Neuronal stem cell (in vitro differentiated cells): Measurements from ENCODE around the gene HIVEP2.

Source experiments
- DNase-seq: peaks from one replicate; pipeline ENCODE4 v3.0.0-alpha.2; 2013; ENCODE audit warnings: low spot score
- H2AFZ ChIP-seq: one replicate; pipeline ENCODE4 v1.6.1; 2013; ENCODE audit warnings: mild to moderate bottlenecking, low read length, inconsistent platforms
- H2AK5ac ChIP-seq: 2 replicates; pipeline ENCODE4 v1.6.1; 2013; ENCODE audit warnings: low read depth, mild to moderate bottlenecking, inconsistent platforms, low read length, moderate library complexity, mixed read lengths
- H2BK120ac ChIP-seq: 2 replicates; pipeline ENCODE4 v1.6.1; 2013; ENCODE audit warnings: low read depth, mild to moderate bottlenecking, inconsistent platforms, low read length, moderate library complexity, mixed read lengths
- H2BK12ac ChIP-seq: one replicate; pipeline ENCODE4 v1.6.1; 2013; ENCODE audit warnings: low read length, inconsistent platforms
- H2BK15ac ChIP-seq: 2 replicates; pipeline ENCODE4 v1.6.1; 2013; ENCODE audit warnings: mild to moderate bottlenecking, low read length, inconsistent platforms, mixed read lengths
- H2BK5ac ChIP-seq: one replicate; pipeline ENCODE4 v1.6.1; 2013; ENCODE audit warnings: inconsistent platforms, mild to moderate bottlenecking, low read length, moderate library complexity
- H3K14ac ChIP-seq: one replicate; pipeline ENCODE4 v1.6.1; 2013; ENCODE audit warnings: low read length, inconsistent platforms
- H3K18ac ChIP-seq: 2 replicates; pipeline ENCODE4 v1.6.1; 2013; ENCODE audit warnings: low read length, inconsistent platforms
- H3K23ac ChIP-seq: 2 replicates; pipeline ENCODE4 v1.6.1; 2013; ENCODE audit warnings: low read depth, mild to moderate bottlenecking, mixed read lengths, low read length, inconsistent platforms; ENCODE audit not compliant: poor library complexity
- H3K27ac ChIP-seq: replicated peaks from 3 replicates; pipeline ENCODE4 v1.5.1; 2013; ENCODE audit warnings: low read length, inconsistent platforms
- H3K27me3 ChIP-seq, 3 experiments: 2 replicates each; pipeline ENCODE4 v1.6.1; 2013; ENCODE audit warnings: low read length in 3 of 3, mild to moderate bottlenecking in 2 of 3, inconsistent platforms in 1 of 3, low read depth in 1 of 3, mixed read lengths in 1 of 3, moderate library complexity in 1 of 3; ENCODE audit not compliant: control insufficient read depth in 3 of 3, insufficient read depth in 3 of 3
- H3K36me3 ChIP-seq, 2 donors: replicated peaks in 1 of 2; 2 replicates each; pipeline ENCODE4 v1.6.1; 2013; ENCODE audit warnings: low read length in 2 of 2; ENCODE audit not compliant: control insufficient read depth in 2 of 2, insufficient read depth in 2 of 2
- H3K4ac ChIP-seq: 2 replicates; pipeline ENCODE4 v1.6.1; 2013; ENCODE audit warnings: inconsistent platforms, mild to moderate bottlenecking, low read length, moderate library complexity
- H3K4me1 ChIP-seq, 2 donors: 1 replicate in 1 of 2; 2 replicates in 1 of 2; pipeline ENCODE4 v1.6.1; 2013; ENCODE audit warnings: low read length in 2 of 2, low read depth in 1 of 2; ENCODE audit not compliant: control insufficient read depth in 2 of 2, insufficient read depth in 1 of 2
- H3K4me2 ChIP-seq: one replicate; pipeline ENCODE4 v1.6.1; 2013; ENCODE audit warnings: mild to moderate bottlenecking, low read length, inconsistent platforms; ENCODE audit not compliant: insufficient read depth, poor library complexity, severe bottlenecking
- H3K4me3 ChIP-seq, 2 donors: 2 replicates each; pipeline ENCODE4 v1.5.1; 2013; ENCODE audit warnings: low read length in 2 of 2, mild to moderate bottlenecking in 2 of 2, inconsistent platforms in 1 of 2, moderate library complexity in 1 of 2
- H3K79me1 ChIP-seq: one replicate; pipeline ENCODE4 v1.6.1; 2013; ENCODE audit warnings: low read depth, mild to moderate bottlenecking, inconsistent platforms, low read length, moderate library complexity
- H3K9ac ChIP-seq: one replicate; pipeline ENCODE4 v1.6.1; 2013; ENCODE audit warnings: mild to moderate bottlenecking, low read depth, low read length, inconsistent platforms; ENCODE audit not compliant: poor library complexity
- H3K9me3 ChIP-seq, 2 donors: replicated peaks in 1 of 2; 2 replicates each; pipeline versions ENCODE3 to v1.6.1; 2013; ENCODE audit warnings: low read length in 2 of 2, mild to moderate bottlenecking in 2 of 2, inconsistent platforms in 1 of 2, low read depth in 1 of 2, mixed read lengths in 1 of 2, moderate library complexity in 1 of 2; ENCODE audit not compliant: control insufficient read depth in 2 of 2, insufficient read depth in 1 of 2
- H4K8ac ChIP-seq: one replicate; pipeline ENCODE4 v1.6.1; 2013; ENCODE audit warnings: low read depth, mild to moderate bottlenecking, inconsistent platforms, low read length, moderate library complexity
- H4K91ac ChIP-seq: one replicate; pipeline ENCODE4 v1.6.1; 2013; ENCODE audit warnings: low read length, low read depth, mild to moderate bottlenecking, inconsistent platforms; ENCODE audit not compliant: poor library complexity
- WGBS, 2 donors: extraction: QIAGEN DNeasy Blood & Tissue Kit; methylation state at CpG; one replicate each; pipeline ENCODE4 v1.1.7; 2013; ENCODE audit warnings: missing lambda C conversion rate in 2 of 2, mixed read lengths in 1 of 2; ENCODE audit not compliant: insufficient read length in 2 of 2, insufficient replicate concordance in 1 of 2; ENCODE audit errors: extremely low coverage in 2 of 2; 5-methylcytosine and 5-hydroxymethylcytosine counted together

The HIVEP2 gene

GRCh38 chr6:142841915-142842314, 103.1 kb downstream of the HIVEP2 start:
- no peaks in the 10 kb centered on the region for H3K9me3 ChIP-seq
- H2BK15ac ChIP-seq: no peak overlapping the region
- no peak overlapping the region for H3K4ac ChIP-seq
- no peak overlapping the region for H3K9ac ChIP-seq
- peaks cover 7 to 19% of the 10 kb centered on the region in 2 donors for H3K4me1 ChIP-seq
- no peak overlapping the region for H2AFZ ChIP-seq
- DNase-seq: no peak
- H3K18ac ChIP-seq: no peak overlapping the region
- H3K14ac ChIP-seq: no peak overlapping the region
- H3K23ac ChIP-seq: no peak overlapping the region
- no peak overlapping the region for H2BK120ac ChIP-seq
- no peak overlapping the region for H2BK12ac ChIP-seq
- H3K4me2 ChIP-seq: no peak overlapping the region
- no peaks in the 10 kb centered on the region for H3K79me1 ChIP-seq
- no CpG with 5 or more reads among the region's 1 CpG for WGBS, 2 donors
- no peak overlapping the region for H3K27ac ChIP-seq
- no peak overlapping the region for H2AK5ac ChIP-seq
- no peak overlapping the region for H2BK5ac ChIP-seq
- no peak overlapping the region for H3K4me3 ChIP-seq
- no peak overlapping the region for H4K8ac ChIP-seq
- H3K36me3 ChIP-seq: no peaks in the 10 kb centered on the region
- H4K91ac ChIP-seq: no peak overlapping the region
- no peaks in the 10 kb centered on the region for H3K27me3 ChIP-seq

DNA sequence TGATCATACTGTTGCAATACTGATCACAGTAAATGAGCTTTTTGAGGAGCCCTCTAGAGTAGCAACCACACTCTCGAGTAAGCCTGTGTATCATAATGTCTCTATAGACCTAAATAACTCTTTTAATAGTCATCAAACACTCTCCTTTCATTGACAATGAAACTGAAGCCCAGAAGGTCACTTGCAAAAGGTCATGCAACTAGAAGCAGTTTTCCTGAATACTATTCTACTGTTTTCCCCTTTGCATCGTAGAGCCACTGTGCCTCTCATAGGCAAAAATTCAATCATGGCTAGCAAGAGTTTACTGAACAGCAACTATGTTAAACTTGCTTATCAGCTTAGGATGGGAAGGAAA, 105.3 kb downstream of the HIVEP2 start:
- Histone ChIP-seq H3K4me1 (peaks cover 0 to 4% of the 10 kb centered on the region in 2 donors), H2BK15ac (no peak overlapping the region), H3K27me3 (no peaks in the 10 kb centered on the region), H3K9me3 (no peaks in the 10 kb centered on the region), H3K36me3 (no peaks in the 10 kb centered on the region), H3K4me2 (no peak overlapping the region), H2AK5ac (no peak overlapping the region), H4K8ac (no peak overlapping the region), H2BK12ac (no peak overlapping the region), H4K91ac (no peak overlapping the region), H3K18ac (no peak overlapping the region), H3K79me1 (no peaks in the 10 kb centered on the region), H3K4me3 (no peak overlapping the region), H3K23ac (no peak overlapping the region), H2BK120ac (no peak overlapping the region), H3K9ac (no peak overlapping the region), H3K27ac (no peak overlapping the region), H2BK5ac (no peak overlapping the region), H3K14ac (no peak overlapping the region), H3K4ac (no peak overlapping the region), H2AFZ (no peak overlapping the region)
- no peak for DNase-seq
- WGBS, 2 donors: no CpG with 5 or more reads among the region's 2 CpGs

GRCh38 chr6:142838821-142839685, 105.9 kb downstream of the HIVEP2 start:
- Histone ChIP-seq H2BK120ac (no peak overlapping the region), H2AK5ac (no peak overlapping the region), H2BK5ac (no peak overlapping the region), H3K27me3 (no peaks in the 10 kb centered on the region), H2BK12ac (no peak overlapping the region), H4K91ac (no peak overlapping the region), H2BK15ac (no peak overlapping the region), H3K4ac (no peak overlapping the region), H3K23ac (no peak overlapping the region), H2AFZ (no peak overlapping the region), H3K4me1 (peaks cover 0 to 3% of the 10 kb centered on the region in 2 donors), H3K36me3 (no peaks in the 10 kb centered on the region), H3K4me3 (no peak overlapping the region), H3K9ac (no peak overlapping the region), H4K8ac (no peak overlapping the region), H3K27ac (no peak overlapping the region), H3K4me2 (no peak overlapping the region), H3K9me3 (no peaks in the 10 kb centered on the region), H3K14ac (no peak overlapping the region), H3K18ac (no peak overlapping the region), H3K79me1 (no peaks in the 10 kb centered on the region)
- no peak for DNase-seq
- no CpG with 5 or more reads among the region's 7 CpGs for WGBS, 2 donors

GRCh38 chr6:142835787-142836535, 109.0 kb downstream of the HIVEP2 start:
- no peak for DNase-seq
- Histone ChIP-seq H4K8ac (no peak overlapping the region), H3K9me3 (no peaks in the 10 kb centered on the region), H4K91ac (no peak overlapping the region), H3K36me3 (no peaks in the 10 kb centered on the region), H3K23ac (no peak overlapping the region), H3K4ac (no peak overlapping the region), H3K4me2 (no peak overlapping the region), H3K79me1 (no peaks in the 10 kb centered on the region), H3K18ac (no peak overlapping the region), H2BK12ac (no peak overlapping the region), H3K27ac (no peak overlapping the region), H3K9ac (no peak overlapping the region), H3K14ac (no peak overlapping the region), H2BK15ac (no peak overlapping the region), H2BK120ac (no peak overlapping the region), H3K27me3 (no peaks in the 10 kb centered on the region), H2AK5ac (no peak overlapping the region), H2AFZ (no peak overlapping the region), H2BK5ac (no peak overlapping the region), H3K4me3 (no peak overlapping the region), H3K4me1 (peaks cover 0 to under 1% of the 10 kb centered on the region in 2 donors)
- no CpG with 5 or more reads among the region's 3 CpGs for WGBS, 2 donors
